Measurements from ENCODE around the gene LRRIQ4.

GRCh38 chr3:169764882-169765612 is 47.6 kb upstream of the LRRIQ4 start, which contains the start of gene TERC:
- TF ChIP-seq, protein P1, sequence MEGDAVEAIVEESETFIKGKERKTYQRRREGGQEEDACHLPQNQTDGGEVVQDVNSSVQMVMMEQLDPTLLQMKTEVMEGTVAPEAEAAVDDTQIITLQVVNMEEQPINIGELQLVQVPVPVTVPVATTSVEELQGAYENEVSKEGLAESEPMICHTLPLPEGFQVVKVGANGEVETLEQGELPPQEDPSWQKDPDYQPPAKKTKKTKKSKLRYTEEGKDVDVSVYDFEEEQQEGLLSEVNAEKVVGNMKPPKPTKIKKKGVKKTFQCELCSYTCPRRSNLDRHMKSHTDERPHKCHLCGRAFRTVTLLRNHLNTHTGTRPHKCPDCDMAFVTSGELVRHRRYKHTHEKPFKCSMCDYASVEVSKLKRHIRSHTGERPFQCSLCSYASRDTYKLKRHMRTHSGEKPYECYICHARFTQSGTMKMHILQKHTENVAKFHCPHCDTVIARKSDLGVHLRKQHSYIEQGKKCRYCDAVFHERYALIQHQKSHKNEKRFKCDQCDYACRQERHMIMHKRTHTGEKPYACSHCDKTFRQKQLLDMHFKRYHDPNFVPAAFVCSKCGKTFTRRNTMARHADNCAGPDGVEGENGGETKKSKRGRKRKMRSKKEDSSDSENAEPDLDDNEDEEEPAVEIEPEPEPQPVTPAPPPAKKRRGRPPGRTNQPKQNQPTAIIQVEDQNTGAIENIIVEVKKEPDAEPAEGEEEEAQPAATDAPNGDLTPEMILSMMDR (conservative IDR thresholded peaks at IDR 0.05 in 1 of 2, IDR thresholded peaks at IDR 0.05 in 1 of 2; ENCODE audit: low read depth in 1 of 2, low read length in 2 of 2): no peak
- TF ChIP-seq EZH2 (IDR thresholded peaks at IDR 0.05; ENCODE audit: low read length, missing control alignments): no peak

Data from fibroblast of lung (primary cell).